Neural progenitor cell (in vitro differentiated cells): Measurements from ENCODE around the gene SHROOM3. TPM values are rescaled to one million over a fixed set of nuclear protein-coding genes. Genes with fewer than 3 reads are reported as not detected.
A peak's percentile ranks its signal among the peaks of the same experiment; 100 is the strongest.

Experiments used
- DNase-seq: peaks from one replicate; pipeline ENCODE4 v3.0.0-alpha.2; 2016; ENCODE audit warnings: low spot score
- H2AFZ ChIP-seq: fragments of 200-600 bp; sonication (generic); replicated peaks from 2 replicates; pipeline ENCODE4 v1.6.1; 2016; ENCODE audit warnings: antibody characterized with exemption
- H3F3A ChIP-seq: fragments of 200-600 bp; sonication (generic); 2 replicates; pipeline ENCODE4 v1.6.1; 2016; ENCODE audit warnings: antibody characterized with exemption, low read depth
- H3K27ac ChIP-seq: fragments of 200-600 bp; sonication (generic); 2 replicates; pipeline ENCODE4 v1.5.1; 2016; ENCODE audit warnings: mild to moderate bottlenecking
- H3K27me3 ChIP-seq: fragments of 200-600 bp; sonication (generic); 2 replicates; pipeline ENCODE4 v1.6.1; 2016; ENCODE audit warnings: mild to moderate bottlenecking, moderate library complexity
- H3K36me3 ChIP-seq: fragments of 200-600 bp; sonication (generic); 2 replicates; pipeline ENCODE4 v1.5.1; 2016
- H3K4me1 ChIP-seq: fragments of 200-600 bp; sonication (generic); 2 replicates; pipeline ENCODE4 v1.6.1; 2016; ENCODE audit warnings: mixed run types
- H3K4me2 ChIP-seq: fragments of 200-600 bp; sonication (generic); 2 replicates; pipeline ENCODE4 v1.6.1; 2016
- H3K4me3 ChIP-seq: fragments of 200-600 bp; sonication (generic); 2 replicates; pipeline ENCODE4 v1.5.1; 2016
- H3K79me2 ChIP-seq: fragments of 200-600 bp; sonication (generic); 2 replicates; pipeline ENCODE4 v1.6.1; 2016; ENCODE audit warnings: low read depth
- H3K9ac ChIP-seq: fragments of 200-600 bp; sonication (generic); 2 replicates; pipeline ENCODE4 v1.6.1; 2016
- H3K9me3 ChIP-seq: fragments of 200-600 bp; sonication (generic); 2 replicates; pipeline ENCODE4 v1.5.1; 2016; ENCODE audit warnings: low read depth
- H4K20me1 ChIP-seq: fragments of 200-600 bp; sonication (generic); 2 replicates; pipeline ENCODE4 v1.6.1; 2016; ENCODE audit warnings: low read depth
- H3K27ac Mint-ChIP-seq: 3 replicates; pipeline ENCODE4 v1.8.0; 2021; ENCODE audit warnings: mixed read lengths
- H3K27me3 Mint-ChIP-seq: 2 replicates; pipeline ENCODE4 v1.8.0; 2022; ENCODE audit warnings: low read depth, mild to moderate bottlenecking, inconsistent platforms, moderate library complexity, mixed read lengths; ENCODE audit not compliant: insufficient read depth
- H3K36me3 Mint-ChIP-seq: 3 replicates; pipeline ENCODE4 v1.8.0; 2021; ENCODE audit warnings: mixed read lengths
- H3K4me1 Mint-ChIP-seq: 3 replicates; pipeline ENCODE4 v1.8.0; 2021; ENCODE audit warnings: mixed read lengths
- H3K4me3 Mint-ChIP-seq: 3 replicates; pipeline ENCODE4 v1.8.0; 2021; ENCODE audit warnings: mild to moderate bottlenecking, moderate library complexity, mixed read lengths
- H3K9me3 Mint-ChIP-seq: 3 replicates; pipeline ENCODE4 v1.8.0; 2020; ENCODE audit warnings: mixed read lengths
- CTCF ChIP-seq: fragments of 200-600 bp; sonication (generic); IDR thresholded peaks from 2 replicates; pipeline ENCODE4 v1.5.1; 2017; ENCODE audit warnings: antibody characterized with exemption, mild to moderate bottlenecking
- EZH2 ChIP-seq: fragments of 200-600 bp; sonication (generic); IDR thresholded peaks from 2 replicates; pipeline ENCODE4 v1.6.1; 2017; ENCODE audit warnings: antibody characterized with exemption, mild to moderate bottlenecking, moderate library complexity
- EZH2phosphoT487 ChIP-seq: fragments of 200-600 bp; sonication (generic); IDR thresholded peaks from 2 replicates; pipeline ENCODE4 v1.6.1; 2017; ENCODE audit warnings: antibody characterized with exemption
- total RNA-seq: library from RNA; depleted of rRNA; stranded (reverse); fragments of >200 nt; gene quantifications from 2 replicates; pipeline ENCODE4 v1.2.3, GENCODE V29; 2015; ENCODE audit warnings: low replicate concordance

Gene SHROOM3
- total RNA-seq, 1 donor from 2014 or later, result 36.6 TPM

GRCh38 chr4:76753814-76754213 lies 318.8 kb downstream of the SHROOM3 start:
- Histone ChIP-seq H3K9me3 (no peaks in the 10 kb centered on the region), H3K4me3 (no peak overlapping the region), H3K27me3 (no peaks in the 10 kb centered on the region), H3K36me3 (peaks cover 15% of the 10 kb centered on the region), H3K9ac (no peak overlapping the region), H4K20me1 (peaks cover 3% of the 10 kb centered on the region), H3K27ac (no peak overlapping the region), H2AFZ (no peak overlapping the region), H3K4me2 (no peak overlapping the region), H3K79me2 (no peaks in the 10 kb centered on the region), H3K4me1 (no peaks in the 10 kb centered on the region), H3F3A (peaks cover 7% of the 10 kb centered on the region)
- no peak for DNase-seq
- no peak overlapping the region for H3K4me3 Mint-ChIP-seq
- peaks cover 6% of the 10 kb centered on the region for H3K27me3 Mint-ChIP-seq
- peaks cover 52% of the 10 kb centered on the region for H3K36me3 Mint-ChIP-seq
- no peak for TF ChIP-seq EZH2
- peaks cover 2% of the 10 kb centered on the region for H3K9me3 Mint-ChIP-seq
- H3K27ac Mint-ChIP-seq, result peak overlapping the region; percentile 42
- H3K4me1 Mint-ChIP-seq, result peaks cover 13% of the 10 kb centered on the region

GRCh38 chr4:76754439-76754838 lies 319.4 kb downstream of the SHROOM3 start:
- H3K4me3 Mint-ChIP-seq, result no peak overlapping the region
- Histone ChIP-seq H2AFZ (no peak overlapping the region), H3K4me1 (no peaks in the 10 kb centered on the region), H3K79me2 (no peaks in the 10 kb centered on the region), H3K4me2 (no peak overlapping the region), H3K27ac (no peak overlapping the region), H4K20me1 (no peaks in the 10 kb centered on the region), H3K9ac (no peak overlapping the region), H3K4me3 (no peak overlapping the region), H3K9me3 (no peaks in the 10 kb centered on the region), H3K27me3 (no peaks in the 10 kb centered on the region), H3K36me3 (peaks cover 15% of the 10 kb centered on the region), H3F3A (peaks cover 7% of the 10 kb centered on the region)
- no peak overlapping the region for H3K27ac Mint-ChIP-seq
- H3K4me1 Mint-ChIP-seq, result peaks cover 11% of the 10 kb centered on the region
- H3K9me3 Mint-ChIP-seq, result peaks cover 2% of the 10 kb centered on the region
- no peak for DNase-seq
- peaks cover 51% of the 10 kb centered on the region for H3K36me3 Mint-ChIP-seq
- no peak for TF ChIP-seq CTCF
- peaks cover 6% of the 10 kb centered on the region for H3K27me3 Mint-ChIP-seq

GRCh38 chr4:76755756-76756155 lies 320.7 kb downstream of the SHROOM3 start:
- H3F3A ChIP-seq, result peaks cover 7% of the 10 kb centered on the region

GRCh38 chr4:76756416-76756815 lies 321.4 kb downstream of the SHROOM3 start:
- no peak for TF ChIP-seq EZH2
- no peak for TF ChIP-seq CTCF
- TF ChIP-seq EZH2phosphoT487, result no peak
- Mint-ChIP-seq H3K36me3 (peaks cover 53% of the 10 kb centered on the region), H3K4me3 (no peak overlapping the region), H3K9me3 (no peaks in the 10 kb centered on the region), H3K4me1 (peaks cover 11% of the 10 kb centered on the region), H3K27ac (no peak overlapping the region), H3K27me3 (peaks cover 6% of the 10 kb centered on the region)
- Histone ChIP-seq H4K20me1 (no peaks in the 10 kb centered on the region), H3K9me3 (no peaks in the 10 kb centered on the region), H3K9ac (no peak overlapping the region), H2AFZ (no peak overlapping the region), H3F3A (peaks cover 7% of the 10 kb centered on the region), H3K79me2 (no peaks in the 10 kb centered on the region), H3K27ac (no peak overlapping the region), H3K4me3 (no peak overlapping the region), H3K36me3 (peaks cover 8% of the 10 kb centered on the region), H3K4me2 (no peak overlapping the region), H3K27me3 (no peaks in the 10 kb centered on the region), H3K4me1 (no peaks in the 10 kb centered on the region)
- no peak for DNase-seq

More at GRCh38 chr4:76755756-76756155, 320.7 kb downstream of the SHROOM3 start:
- no peak overlapping the region for H3K4me2 ChIP-seq
- H2AFZ ChIP-seq, result no peak overlapping the region
- Mint-ChIP-seq H3K9me3 (no peaks in the 10 kb centered on the region), H3K27ac (no peak overlapping the region), H3K27me3 (peaks cover 6% of the 10 kb centered on the region), H3K36me3 (peaks cover 51% of the 10 kb centered on the region), H3K4me1 (peaks cover 11% of the 10 kb centered on the region), H3K4me3 (no peak overlapping the region)
- TF ChIP-seq EZH2phosphoT487 (no peak), EZH2 (no peak), CTCF (no peak)
- DNase-seq, result no peak
- H3K9me3 ChIP-seq, result no peaks in the 10 kb centered on the region
- H4K20me1 ChIP-seq, result no peaks in the 10 kb centered on the region
- no peaks in the 10 kb centered on the region for H3K27me3 ChIP-seq
- no peak overlapping the region for H3K27ac ChIP-seq
- H3K4me3 ChIP-seq, result no peak overlapping the region
- no peak overlapping the region for H3K9ac ChIP-seq
- no peaks in the 10 kb centered on the region for H3K4me1 ChIP-seq
- H3K79me2 ChIP-seq, result no peaks in the 10 kb centered on the region
- H3K36me3 ChIP-seq, result peaks cover 14% of the 10 kb centered on the region
